Heart left ventricle (tissue), 16 donors: Measurements from ENCODE around the gene MBP. TPM values are rescaled to one million over a fixed set of nuclear protein-coding genes. Genes with fewer than 3 reads are reported as not detected.

Experiments
- ATAC-seq, 4 donors: fragments of 200-7000 bp; cut with Tn5 transposase; one replicate each; pipeline ENCODE4 v1.9.1; 2020 to 2022; ENCODE audit warnings: moderate library complexity in 4 of 4, mild to moderate bottlenecking in 3 of 4, moderate number of reproducible peaks in 1 of 4
- DNase-seq, 5 donors: peaks; one replicate each; pipeline ENCODE4 v3.0.0-alpha.2; 2020
- H3K27ac ChIP-seq, 12 donors: fragments of 200-600 bp; sonication (generic) in 4 of 12; one replicate each; pipeline versions ENCODE4 v1.5.0 to v1.8.0; 2016 to 2022; ENCODE audit warnings: mild to moderate bottlenecking in 2 of 12
- H3K27me3 ChIP-seq, 9 donors: fragments of 200-600 bp; sonication (generic) in 2 of 9; one replicate each; pipeline versions ENCODE4 v1.5.1 to v1.8.0; 2016 to 2022; ENCODE audit warnings: mild to moderate bottlenecking in 3 of 9
- H3K36me3 ChIP-seq, 9 donors: fragments of 200-600 bp; sonication (generic) in 2 of 9; one replicate each; pipeline versions ENCODE4 v1.5.0 to v1.8.0; 2018 to 2022; ENCODE audit warnings: mild to moderate bottlenecking in 2 of 9
- H3K4me1 ChIP-seq, 12 donors: fragments of 200-600 bp; sonication (generic) in 4 of 12; one replicate each; pipeline versions ENCODE4 v1.5.0 to v1.8.0; 2016 to 2022; ENCODE audit warnings: mild to moderate bottlenecking in 3 of 12
- H3K4me3 ChIP-seq, 12 donors: fragments of 200-600 bp; sonication (generic) in 4 of 12; one replicate each; pipeline versions ENCODE4 v1.5.0 to v1.8.0; 2017 to 2022; ENCODE audit warnings: mild to moderate bottlenecking in 9 of 12, moderate library complexity in 4 of 12
- H3K9me3 ChIP-seq, 12 donors: fragments of 200-600 bp; sonication (generic) in 4 of 12; one replicate each; pipeline versions ENCODE4 v1.5.0 to v1.8.0; 2016 to 2022; ENCODE audit warnings: mild to moderate bottlenecking in 1 of 12
- CTCF ChIP-seq, 12 donors: fragments of 200-600 bp; sonication (generic) in 4 of 12; IDR thresholded peaks; one replicate each; pipeline versions ENCODE4 v1.5.0 to v1.8.0; 2018 to 2022; ENCODE audit warnings: antibody characterized with exemption in 12 of 12, mild to moderate bottlenecking in 5 of 12
- POLR2A ChIP-seq, 2 donors: fragments of 450-650 bp; IDR thresholded peaks; one replicate each; pipeline ENCODE4 v1.6.1; 2017; ENCODE audit warnings: antibody characterized with exemption in 2 of 2, mild to moderate bottlenecking in 2 of 2, moderate library complexity in 2 of 2
- WGBS, 4 donors: extraction: QIAGEN DNeasy Blood & Tissue Kit in 2 of 4; methylation state at CpG; one replicate each; pipeline versions ENCODE4 v1.1.5 to v1.1.7; 2013 to 2018; 5-methylcytosine and 5-hydroxymethylcytosine counted together
- intact Hi-C, 10 donors: fragments of 100-400 bp; cut with DNase I; formaldehyde crosslinking; loops; one replicate each; pipeline versions ENCODE4 v1.11.1 to v1.14.2; 2022
- polyA plus RNA-seq, 2 donors: library from polyadenylated mRNA; stranded (reverse); fragments of 200-250 nt; gene quantifications; one replicate each; pipeline ENCODE4 v1.2.3, GENCODE V29; 2013
- total RNA-seq, 9 donors: library from RNA; depleted of rRNA in 2 of 9; stranded (reverse); fragments of >200 nt in 2 of 9; fragmentation: NEBNext Ultra II Directional in 3 of 9; extraction: Animal tissue kit (Norgen Biotek cat#: 25700) in 3 of 9; gene quantifications; one replicate each; pipeline versions ENCODE4 v1.1.0 to v1.2.4, GENCODE V29; 2016 to 2023
- donor health status: ischemic (EF 13 %, LVEDD 7.1; RV severe dilation, severe dysfunction).
- donor health status: healthy with polysubstance abuse.
- donor health status: DM: no; HTN: yes; CAD: no.
- donor health status: DM: no; HTN: no; CAD: no.
- donor health status: ischemic (EF 25% LVEDD 6.9; RV normal size, moderate dysfunction).
- donor health status: ischemic (EF 25% LVEDD 5.7; RV mildly dilated, moderate dysfunction).
- donor health status: healthy.
- donor health status: DM: yes; HTN: yes; CAD: no.
- donor health status: ischemic (EF 35%, LVEDD 5.7; RV mildly dilated, moderate dysfunction).
- donor health status: nonischemic (EF 11% LVEDD 7.7; RV severe dilation, severe dysfunction).
- donor health status: DM: yes; HTN: yes; CAD: no.
- donor health status: PGD.
- donor health status: ischemic (EF 29% LVEDD 5.4; RV normal size, mild dysfunction).
- donor health status: nonischemic (EF 23%, LVEDD 6.1; RV moderate dilation, normal function).

The MBP gene
- total and polyA plus RNA-seq, 11 donors = 7.7 to 93.0 (median 31.8) TPM

- intact Hi-C loops = no loop called here
- TF ChIP-seq POLR2A (IDR thresholded peaks at IDR 0.05) (no peak), CTCF (IDR thresholded peaks at IDR 0.05) (no peak)
- DNase-seq (no peak), ATAC-seq (peak in 3 of 4 donors; percentile 45 to 57 (median 45))
- no peak overlapping the region for H3K4me3 ChIP-seq
- H3K9me3 ChIP-seq = no peaks in the 10 kb centered on the region
- WGBS, 4 donors = 70 to 88% (median 77%) methylated on average over 14 of the region's 14 CpGs
- H3K4me1 ChIP-seq = peaks cover 0 to 99% (median 60%) of the 10 kb centered on the region in 12 donors
- no peaks in the 10 kb centered on the region for H3K27me3 ChIP-seq
- H3K36me3 ChIP-seq = peaks cover 0 to 14% (median 0%) of the 10 kb centered on the region in 9 donors
- peak overlapping the region in 11 of 12 donors; percentile 43 to 95 (median 72) for H3K27ac ChIP-seq
Observed at GRCh38 chr18:77103187-77103850, 29.3 kb downstream of the MBP start.

- intact Hi-C loops = no loop called here
- 46 to 60% (median 54%) methylated on average over 3 of the region's 3 CpGs for whole genome bisulfite sequencing, 4 donors
- H3K36me3 ChIP-seq = peaks cover 0 to 14% (median 0%) of the 10 kb centered on the region in 9 donors
- peak overlapping the region in 1 of 12 donors; percentile 28 for H3K4me3 ChIP-seq
- ATAC-seq (peak in 1 of 4 donors; percentile 33), DNase-seq (no peak)
- H3K27ac ChIP-seq = peak overlapping the region; percentile 48 to 95 (median 71)
- H3K9me3 ChIP-seq = no peaks in the 10 kb centered on the region
- no peak for TF ChIP-seq CTCF (IDR thresholded peaks at IDR 0.05)
- TF ChIP-seq POLR2A (IDR thresholded peaks at IDR 0.05) = no peak
- H3K27me3 ChIP-seq = no peaks in the 10 kb centered on the region
- peaks cover 0 to 99% (median 60%) of the 10 kb centered on the region in 12 donors for H3K4me1 ChIP-seq
Observed at GRCh38 chr18:77102259-77103040, 30.1 kb downstream of the MBP start.

GRCh38 chr18:77101410-77102258, 30.9 kb downstream of the MBP start:
- peak overlapping the region; percentile 48 to 95 (median 71) for H3K27ac ChIP-seq
- no peak for TF ChIP-seq POLR2A (IDR thresholded peaks at IDR 0.05)
- TF ChIP-seq CTCF (IDR thresholded peaks at IDR 0.05) = no peak
- H3K36me3 ChIP-seq = peaks cover 0 to 14% (median 0%) of the 10 kb centered on the region in 9 donors
- DNase-seq (peak; percentile 72 to 83 (median 83)), ATAC-seq (peak in 3 of 4 donors; percentile 71 to 78 (median 78))
- 42 to 53% (median 50%) methylated on average over 16 of the region's 16 CpGs for WGBS, 4 donors
- no peaks in the 10 kb centered on the region for H3K27me3 ChIP-seq
- intact Hi-C loops = no loop called here
- peak overlapping the region in 1 of 12 donors; percentile 28 for H3K4me3 ChIP-seq
- peaks cover 0 to 99% (median 53%) of the 10 kb centered on the region in 12 donors for H3K4me1 ChIP-seq
- H3K9me3 ChIP-seq = no peaks in the 10 kb centered on the region
